ENCODE data around the gene CDH1.
"Not testable (repeated sequence)": the region's sequence is repeated elsewhere in the genome, so short reads cannot be mapped to it uniquely, and the experiment has no call there.

Gene CDH1

GRCh38 chr16:68792465-68793324, 55.6 kb downstream of the CDH1 start:
- DNase-seq = no peak

DNA sequence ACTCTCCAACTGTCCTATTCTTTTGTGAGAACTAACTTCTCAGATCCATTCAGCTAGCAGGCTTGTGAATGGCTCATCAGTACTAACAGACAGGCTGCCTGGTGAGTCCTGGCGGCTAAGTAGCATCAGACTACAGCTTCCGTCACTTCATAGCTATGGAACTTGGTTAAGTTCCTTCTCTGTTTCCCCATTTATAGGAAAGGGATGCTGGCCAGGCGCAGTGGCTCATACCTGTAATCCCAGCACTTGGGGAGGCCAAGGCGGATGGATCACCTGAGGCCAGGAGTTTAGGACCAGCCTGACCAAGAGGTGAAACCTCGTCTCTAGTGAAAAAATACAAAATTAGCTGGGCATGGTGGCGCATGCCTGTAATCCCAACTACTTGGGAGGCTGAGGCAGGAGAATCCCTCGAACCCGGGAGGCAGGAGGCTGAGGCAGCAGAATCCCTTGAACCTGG, 56.3 kb downstream of the CDH1 start:
- DNase-seq = no peak

DNA sequence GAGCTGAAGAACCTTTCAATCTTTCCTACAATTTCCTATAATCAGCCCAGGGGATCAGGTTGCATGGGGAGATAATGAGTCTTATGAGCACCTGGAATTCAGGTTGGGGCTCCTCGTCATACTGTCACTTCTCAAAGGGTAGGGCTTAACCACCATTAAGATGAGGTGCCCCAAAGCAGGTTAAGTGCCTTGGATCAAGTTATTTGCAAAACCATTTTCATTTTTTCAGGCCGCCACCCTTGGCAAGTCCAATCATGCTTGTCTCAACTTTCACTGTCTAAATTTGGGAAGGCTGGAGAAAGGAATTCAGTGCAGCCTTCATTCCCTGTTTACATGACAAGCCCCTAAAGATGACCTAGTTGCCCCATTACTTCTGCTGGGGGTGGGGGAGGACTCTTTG, 61.3 kb downstream of the CDH1 start:
- DNase-seq = no peak

- peak; percentile 51 for DNase-seq
Measured at GRCh38 chr16:68800257-68800875, 63.3 kb downstream of the CDH1 start.

GRCh38 chr16:68802190-68802589, 65.1 kb downstream of the CDH1 start:
- peak; percentile 20 for DNase-seq

DNA sequence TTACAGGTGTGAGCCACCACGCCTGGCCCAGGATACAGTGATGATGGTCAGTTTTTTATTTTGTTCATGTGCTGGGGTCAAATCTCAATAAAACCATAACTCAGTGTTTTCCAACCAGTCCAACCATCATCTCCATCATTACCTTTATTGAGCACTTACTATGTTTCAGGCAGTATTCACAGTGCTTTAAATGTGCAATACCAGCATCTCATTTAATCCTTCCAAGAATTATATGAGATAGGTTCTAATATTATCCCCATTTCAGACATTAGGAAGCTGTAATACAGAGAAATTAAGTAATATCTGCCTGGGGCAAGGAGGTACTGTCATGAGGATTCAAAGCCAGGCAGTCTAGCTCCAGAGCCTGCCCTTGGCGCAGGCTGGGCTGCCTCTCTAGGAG, 69.3 kb downstream of the CDH1 start:
- DNase-seq = no peak

DNA sequence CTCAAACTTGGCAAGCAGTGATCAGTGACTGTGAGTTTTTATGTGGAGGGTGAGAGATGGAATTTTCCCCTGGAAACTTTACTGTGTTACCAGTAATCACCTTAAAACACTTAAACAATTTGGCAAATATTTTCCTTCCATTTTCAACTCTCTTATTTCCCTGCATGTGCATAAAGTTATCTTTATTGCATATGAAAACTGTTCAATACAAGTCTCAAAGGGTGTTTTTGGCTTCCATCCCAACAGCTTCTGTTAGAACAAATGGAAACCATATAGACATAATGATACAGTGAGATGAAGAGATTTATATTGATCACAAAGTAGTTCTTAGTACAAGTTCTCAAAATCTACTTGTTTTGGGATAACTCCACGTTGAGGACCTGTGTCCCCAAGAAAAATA, 69.9 kb downstream of the CDH1 start:
- DNase-seq = no peak

GRCh38 chr16:68814516-68814915, 77.4 kb downstream of the CDH1 start:
- DNase-seq = no peak

- peak; percentile 3 for DNase-seq
Measured at GRCh38 chr16:68823401-68824135, 86.5 kb downstream of the CDH1 start.

- no peak for DNase-seq
Measured at GRCh38 chr16:68825427-68825826, 88.3 kb downstream of the CDH1 start.

DNA sequence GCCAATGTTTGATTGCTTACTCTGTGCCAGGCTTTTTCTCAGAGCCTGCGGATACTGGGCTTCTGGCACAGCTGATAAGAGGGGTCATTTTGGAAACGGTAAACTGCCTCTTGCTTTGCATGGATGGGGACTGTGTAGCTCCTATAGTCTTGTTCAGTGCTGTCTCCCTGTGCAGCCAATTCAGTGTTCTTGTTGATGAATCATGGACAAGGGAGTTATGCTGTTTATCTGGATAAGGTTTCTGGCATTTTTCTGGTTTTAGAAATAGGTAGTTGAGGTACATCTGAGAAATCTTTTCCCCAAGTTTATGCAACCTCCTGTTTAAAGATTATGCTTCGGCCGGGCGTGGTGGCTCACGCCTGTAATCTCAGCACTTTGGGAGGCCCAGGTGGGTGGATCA, 89.6 kb downstream of the CDH1 start:
- no peak for DNase-seq

DNA sequence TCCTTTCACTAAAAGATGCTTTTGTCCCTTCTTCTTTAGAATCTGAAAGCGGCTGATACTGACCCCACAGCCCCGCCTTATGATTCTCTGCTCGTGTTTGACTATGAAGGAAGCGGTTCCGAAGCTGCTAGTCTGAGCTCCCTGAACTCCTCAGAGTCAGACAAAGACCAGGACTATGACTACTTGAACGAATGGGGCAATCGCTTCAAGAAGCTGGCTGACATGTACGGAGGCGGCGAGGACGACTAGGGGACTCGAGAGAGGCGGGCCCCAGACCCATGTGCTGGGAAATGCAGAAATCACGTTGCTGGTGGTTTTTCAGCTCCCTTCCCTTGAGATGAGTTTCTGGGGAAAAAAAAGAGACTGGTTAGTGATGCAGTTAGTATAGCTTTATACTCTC, 96.2 kb downstream of the CDH1 start:
- DNase-seq = no peak

DNA sequence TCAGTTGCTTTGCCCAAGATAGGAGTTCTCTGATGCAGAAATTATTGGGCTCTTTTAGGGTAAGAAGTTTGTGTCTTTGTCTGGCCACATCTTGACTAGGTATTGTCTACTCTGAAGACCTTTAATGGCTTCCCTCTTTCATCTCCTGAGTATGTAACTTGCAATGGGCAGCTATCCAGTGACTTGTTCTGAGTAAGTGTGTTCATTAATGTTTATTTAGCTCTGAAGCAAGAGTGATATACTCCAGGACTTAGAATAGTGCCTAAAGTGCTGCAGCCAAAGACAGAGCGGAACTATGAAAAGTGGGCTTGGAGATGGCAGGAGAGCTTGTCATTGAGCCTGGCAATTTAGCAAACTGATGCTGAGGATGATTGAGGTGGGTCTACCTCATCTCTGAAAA, 97.5 kb downstream of the CDH1 start:
- DNase-seq = no peak

GRCh38 chr16:68835970-68836369, 98.9 kb downstream of the CDH1 start:
- no peak for DNase-seq

DNA sequence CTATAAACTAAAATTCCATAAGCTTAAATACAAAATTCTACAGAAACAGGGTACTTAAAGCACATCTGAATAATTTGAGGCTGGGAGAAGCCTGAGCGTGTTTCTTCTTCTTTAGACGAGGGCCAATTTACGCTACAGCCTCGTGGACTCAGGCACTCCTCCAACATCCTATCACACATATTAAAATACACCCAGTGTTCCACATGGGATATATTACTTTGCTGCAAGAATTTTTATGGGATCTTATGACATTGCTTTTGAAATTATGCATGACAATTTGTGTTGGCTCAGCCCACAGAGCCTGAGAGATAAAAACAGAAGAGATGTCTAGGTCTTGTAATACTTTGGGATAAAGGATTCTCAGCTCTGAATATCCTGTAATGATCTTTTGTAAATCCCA, 102.7 kb downstream of the CDH1 start:
- no peak for DNase-seq

DNA sequence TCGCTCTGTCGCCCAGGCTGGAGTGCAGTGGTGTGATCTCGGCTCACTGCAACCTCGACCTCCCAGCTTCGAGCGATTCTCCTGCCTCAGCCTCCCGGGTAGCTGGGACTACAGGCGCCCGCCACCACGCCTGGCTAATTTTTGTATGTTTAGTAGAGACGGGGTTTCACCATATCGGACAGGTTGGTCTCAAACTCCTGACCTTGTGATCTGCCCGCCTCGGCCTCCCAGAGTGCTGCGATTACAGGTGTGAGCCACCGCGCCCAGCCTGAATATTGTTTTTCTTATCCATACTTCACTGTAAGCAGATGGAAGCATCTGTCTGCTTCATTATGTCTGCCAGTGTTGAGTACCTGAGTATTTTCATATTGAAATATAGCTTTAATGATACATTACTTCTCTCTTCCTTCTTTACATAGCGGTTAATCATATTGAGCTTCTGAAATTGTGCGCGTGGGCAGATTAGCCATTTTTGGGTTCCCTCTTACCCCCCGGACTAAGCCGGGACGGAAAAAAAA, 105.9 kb downstream of the CDH1 start:
- not testable (repeated sequence) for DNase-seq

DNA sequence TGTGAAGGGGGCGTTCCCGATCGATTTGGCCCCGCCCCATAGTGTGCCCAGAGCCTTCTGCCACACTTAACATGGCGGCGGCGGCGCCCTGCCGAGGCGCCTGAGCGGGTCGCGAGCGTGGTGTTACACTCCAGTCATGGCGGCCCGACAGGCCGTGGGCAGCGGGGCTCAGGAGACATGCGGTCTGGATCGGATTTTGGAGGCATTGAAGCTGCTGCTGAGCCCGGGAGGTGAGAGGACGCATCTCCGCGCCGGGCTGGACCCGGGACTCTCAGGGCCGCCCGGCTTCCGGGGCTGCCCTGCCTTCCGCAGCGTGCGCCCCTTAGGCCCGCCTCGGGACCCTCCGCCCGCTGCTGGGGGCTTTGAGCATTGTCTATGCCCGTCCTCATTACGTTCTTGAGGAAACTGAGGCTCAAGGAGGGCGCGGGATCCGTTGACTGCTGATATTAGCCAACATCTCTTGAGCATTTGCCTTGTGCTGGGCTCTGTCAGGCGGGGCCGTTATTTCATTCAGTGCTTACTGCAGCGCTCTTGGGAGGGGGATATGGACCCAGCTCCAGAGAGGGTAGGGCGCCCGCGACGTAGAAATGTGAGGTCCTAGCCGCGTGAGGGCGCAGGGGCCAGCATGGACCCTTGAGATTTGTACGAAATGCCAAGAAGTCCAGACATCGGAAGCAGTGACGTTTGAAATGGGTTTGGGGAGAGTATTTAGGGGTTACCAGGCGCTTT, 106.6 kb downstream of the CDH1 start, which contains the start of gene TANGO6:
TANGO6 (plus strand) TSS at position 50 of the 729 bp plus-strand sequence; CDS start at position 137, 87 bp downstream.
- peak; percentile 74 for DNase-seq

DNA sequence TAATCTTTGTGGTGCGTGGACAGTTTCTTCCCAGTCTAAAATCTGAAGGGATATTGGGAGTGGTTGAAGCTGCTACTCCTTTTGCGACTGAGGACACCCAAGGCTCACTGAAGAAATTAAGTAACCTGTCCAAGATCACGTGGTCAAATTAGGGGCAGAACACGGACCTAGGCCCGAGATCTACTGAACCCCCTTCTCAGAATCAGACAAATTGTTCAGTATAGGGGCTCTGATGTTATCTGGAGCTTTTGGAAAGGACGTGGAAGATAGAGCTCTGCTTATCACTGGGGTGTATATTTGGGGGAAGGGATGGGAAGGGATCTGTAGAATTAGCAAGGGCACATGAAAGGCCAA, 107.1 kb downstream of the CDH1 start:
- no peak for DNase-seq

GRCh38 chr16:68848786-68849185, 111.7 kb downstream of the CDH1 start:
- DNase-seq = no peak

- DNase-seq = no peak
Measured at GRCh38 chr16:68850481-68850880, 113.4 kb downstream of the CDH1 start.

- DNase-seq = no peak
Measured at GRCh38 chr16:68851601-68852000, 114.5 kb downstream of the CDH1 start.

DNA sequence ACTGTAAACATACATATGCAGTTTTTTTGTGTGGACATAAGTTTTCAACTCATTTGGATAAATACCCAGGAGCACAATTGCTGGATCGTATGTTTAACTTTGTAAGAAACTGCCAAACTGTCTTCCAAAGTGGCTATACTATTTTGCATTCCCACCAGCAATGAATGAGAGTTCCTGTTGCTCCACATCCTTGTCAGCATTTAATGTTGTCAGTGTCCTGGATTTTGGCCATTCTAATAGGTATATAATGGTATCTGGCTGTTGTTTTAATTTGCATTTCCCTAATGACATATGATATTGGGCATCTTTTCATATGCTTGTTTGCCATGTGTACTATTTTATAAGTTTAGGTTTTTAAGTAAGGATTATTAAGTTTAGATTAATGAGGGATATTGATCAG, 120.4 kb downstream of the CDH1 start:
- no peak for DNase-seq

GRCh38 chr16:68859828-68860227, 122.7 kb downstream of the CDH1 start:
- no peak for DNase-seq

All from T1000 (cell line).